Middle frontal gyrus (tissue), 1 donor: Measurements from ENCODE around the gene CAMSAP1.

ENCODE experiments used
- DNase-seq: peaks from one replicate; pipeline ENCODE4 v3.0.0-alpha.2; 2015; ENCODE audit warnings: low spot score; ENCODE audit errors: extremely low spot score

The CAMSAP1 gene

DNA sequence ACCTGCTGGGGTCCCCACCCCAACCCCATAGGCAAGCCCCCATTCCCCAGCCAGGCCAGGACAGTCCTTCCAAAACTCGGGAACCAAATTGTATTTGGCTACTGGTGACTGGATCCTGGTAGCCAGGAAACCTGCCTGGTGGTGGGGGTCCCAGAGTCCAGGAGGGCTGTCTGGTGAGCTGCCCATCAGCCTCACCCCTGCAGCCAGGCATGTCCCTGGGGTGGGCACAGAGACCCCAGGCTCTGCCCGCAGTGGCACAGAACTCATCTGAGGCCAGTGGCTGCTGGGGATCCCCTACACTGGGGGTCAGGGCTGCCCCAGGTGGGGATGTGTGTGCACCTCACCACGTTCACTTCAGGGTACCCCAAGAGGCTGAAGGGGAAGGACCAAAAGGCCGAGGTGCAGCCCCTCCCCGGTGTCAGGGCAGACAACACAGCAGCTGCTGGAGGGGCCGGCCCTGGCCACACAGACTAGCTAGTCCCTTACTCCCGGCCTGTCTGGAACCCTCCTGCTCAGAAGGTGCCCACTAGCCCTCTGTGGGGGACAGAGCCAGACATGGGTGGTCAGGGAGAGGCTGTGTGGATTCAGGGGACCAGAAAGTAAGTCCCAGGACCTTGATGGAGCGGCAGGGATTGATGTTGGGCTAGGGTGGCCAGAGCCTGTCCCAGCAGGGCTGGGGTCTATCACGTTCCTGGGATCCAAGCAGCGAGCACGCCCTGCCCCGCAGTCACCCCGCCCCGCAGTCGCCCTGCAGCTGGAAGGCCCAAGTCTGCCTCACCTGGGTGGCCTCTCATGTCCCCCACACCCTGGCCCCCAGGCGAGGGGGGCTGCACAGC lies 113.9 kb downstream of the CAMSAP1 start:
- no peak for DNase-seq

DNA sequence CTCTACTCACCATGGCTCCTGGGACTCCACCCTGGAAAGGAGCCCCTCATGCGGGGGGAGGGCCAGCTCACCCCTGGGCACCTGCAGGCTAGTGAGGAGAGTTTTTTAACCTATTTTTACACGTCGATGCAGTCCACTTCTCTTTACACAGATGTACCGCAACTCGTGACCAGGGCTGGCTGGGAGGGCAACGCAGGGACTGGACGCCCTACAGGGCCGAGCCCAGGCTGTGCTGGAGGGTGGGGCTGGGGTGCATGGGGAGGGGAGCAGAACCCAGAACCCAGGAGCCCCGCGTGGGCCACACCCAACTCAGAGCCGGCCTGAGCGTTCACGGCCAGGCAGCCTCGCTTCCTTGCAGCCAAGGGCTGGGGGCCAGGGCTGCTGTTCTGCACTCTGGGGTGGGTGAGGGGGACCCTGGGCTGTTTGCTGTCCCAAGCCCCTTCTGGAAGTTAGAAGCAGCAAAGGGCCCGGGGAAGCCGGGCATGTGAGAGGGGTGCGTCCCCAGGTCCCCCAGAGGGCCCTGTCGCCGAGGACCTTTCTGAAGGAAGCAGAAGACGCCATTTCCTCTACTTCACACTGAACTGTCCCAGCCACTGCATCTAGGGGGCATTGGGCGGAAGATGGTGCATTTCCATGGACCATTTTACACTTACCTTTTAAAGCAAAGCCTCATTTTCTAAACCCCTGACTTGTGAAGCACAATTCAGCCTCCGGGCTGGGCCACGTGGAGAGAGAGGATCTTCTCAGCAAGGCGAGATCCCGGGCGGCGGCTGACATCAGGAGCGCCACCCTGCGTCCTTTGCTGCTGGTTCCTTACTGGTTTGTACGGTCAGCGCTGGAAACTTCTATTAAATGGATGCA lies 114.8 kb downstream of the CAMSAP1 start:
- DNase-seq: no peak

DNA sequence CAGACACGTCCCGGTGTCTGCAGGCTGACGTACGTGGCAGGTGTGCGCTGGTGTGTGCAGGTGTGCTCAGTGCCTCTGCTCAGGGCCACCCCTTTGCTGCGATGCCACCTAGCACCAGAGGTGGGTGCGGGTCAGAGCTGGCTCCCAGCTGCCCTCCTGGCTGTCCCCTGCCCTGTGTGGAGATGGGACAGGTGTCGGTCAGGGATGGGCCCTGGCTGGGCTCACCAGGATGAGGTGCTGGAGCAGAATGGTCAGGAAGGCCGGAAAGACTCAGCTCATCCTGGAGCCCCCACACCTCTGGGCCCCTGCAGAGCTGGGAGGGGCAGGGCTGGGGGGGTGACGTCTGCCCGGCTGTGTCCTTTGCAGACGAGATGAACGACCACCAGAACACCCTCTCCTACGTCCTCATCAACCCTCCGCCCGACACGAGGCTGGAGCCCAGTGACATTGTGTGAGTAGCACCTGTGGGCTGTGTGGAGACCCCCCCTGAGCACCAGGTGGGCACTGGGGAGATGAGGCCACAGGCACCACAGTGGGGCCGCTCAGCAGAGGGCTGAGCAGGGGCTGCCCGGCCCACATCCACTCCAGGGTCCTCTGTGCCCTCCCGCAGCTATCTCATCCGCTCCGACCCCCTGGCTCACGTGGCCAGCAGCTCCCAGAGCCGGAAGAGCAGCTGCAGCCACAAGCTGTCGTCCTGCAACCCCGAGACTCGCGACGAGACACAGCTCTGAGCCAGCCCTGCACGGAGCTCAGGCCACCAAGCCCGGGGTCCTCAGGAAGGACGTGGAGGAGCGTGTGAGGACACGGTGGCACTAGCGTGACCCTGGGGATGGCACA lies 115.7 kb downstream of the CAMSAP1 start:
- DNase-seq: no peak

DNA sequence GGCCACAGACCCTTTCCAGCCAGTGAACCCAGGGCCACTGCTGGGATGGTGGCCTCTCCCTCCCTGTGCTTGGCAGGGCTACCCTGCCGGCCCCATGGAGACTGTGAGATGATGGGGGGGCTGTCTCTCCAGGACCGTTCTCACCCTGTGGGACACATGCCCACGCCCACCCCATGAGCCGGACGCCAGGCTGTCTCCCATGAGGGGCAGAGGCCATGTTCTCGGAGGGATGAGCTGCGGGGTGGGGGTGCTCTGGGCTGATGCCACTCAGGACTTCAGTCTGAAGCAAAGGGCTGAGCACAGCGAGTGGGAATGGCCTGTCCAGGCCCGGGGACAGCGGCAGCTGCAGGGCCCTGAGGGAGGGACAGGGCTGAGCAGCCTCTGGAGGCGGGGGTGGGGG lies 116.5 kb downstream of the CAMSAP1 start:
- no peak for DNase-seq

DNA sequence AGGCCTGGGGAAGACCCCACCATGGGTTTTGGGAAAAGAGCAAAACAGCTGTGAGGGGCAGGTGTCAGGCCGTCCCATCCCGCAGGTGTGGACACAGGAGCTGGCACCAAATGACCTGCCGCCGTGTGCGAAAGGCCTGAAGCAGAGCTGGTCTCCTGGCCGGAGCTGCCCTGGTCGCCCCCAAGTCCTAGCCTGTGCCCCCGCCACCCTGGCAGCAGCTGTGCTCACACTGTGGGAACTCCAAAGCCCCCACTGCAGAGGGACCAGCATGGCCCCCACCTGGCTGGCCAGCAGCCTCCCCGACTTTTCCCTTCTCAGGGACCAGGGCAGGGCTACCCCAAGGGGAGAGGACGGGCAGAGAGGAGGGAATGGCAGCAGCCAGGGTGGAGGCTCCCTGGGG lies 117.0 kb downstream of the CAMSAP1 start:
- no peak for DNase-seq

DNA sequence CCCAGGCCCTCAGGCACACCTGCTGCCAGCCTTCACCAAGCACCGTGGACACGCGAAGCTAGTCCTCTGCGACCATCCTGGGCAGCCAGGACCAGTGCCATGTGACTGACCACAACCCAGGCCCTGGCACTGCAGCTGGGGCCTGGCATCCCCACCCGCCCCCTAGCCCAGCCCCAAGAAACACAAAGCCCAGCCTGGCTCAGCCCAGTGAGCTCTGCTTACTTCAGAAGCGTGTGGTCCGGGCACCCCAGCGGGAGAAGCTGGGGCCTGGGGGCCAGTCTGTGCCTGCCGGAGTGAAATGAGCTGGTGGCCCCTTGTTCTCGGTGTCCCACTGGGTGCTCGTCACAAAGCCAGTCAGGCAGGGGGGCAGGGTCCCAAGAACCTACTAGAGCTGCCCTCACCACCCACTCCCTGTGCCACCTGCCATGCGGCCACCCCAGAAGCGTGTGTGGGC lies 117.5 kb downstream of the CAMSAP1 start:
- no peak for DNase-seq

DNA sequence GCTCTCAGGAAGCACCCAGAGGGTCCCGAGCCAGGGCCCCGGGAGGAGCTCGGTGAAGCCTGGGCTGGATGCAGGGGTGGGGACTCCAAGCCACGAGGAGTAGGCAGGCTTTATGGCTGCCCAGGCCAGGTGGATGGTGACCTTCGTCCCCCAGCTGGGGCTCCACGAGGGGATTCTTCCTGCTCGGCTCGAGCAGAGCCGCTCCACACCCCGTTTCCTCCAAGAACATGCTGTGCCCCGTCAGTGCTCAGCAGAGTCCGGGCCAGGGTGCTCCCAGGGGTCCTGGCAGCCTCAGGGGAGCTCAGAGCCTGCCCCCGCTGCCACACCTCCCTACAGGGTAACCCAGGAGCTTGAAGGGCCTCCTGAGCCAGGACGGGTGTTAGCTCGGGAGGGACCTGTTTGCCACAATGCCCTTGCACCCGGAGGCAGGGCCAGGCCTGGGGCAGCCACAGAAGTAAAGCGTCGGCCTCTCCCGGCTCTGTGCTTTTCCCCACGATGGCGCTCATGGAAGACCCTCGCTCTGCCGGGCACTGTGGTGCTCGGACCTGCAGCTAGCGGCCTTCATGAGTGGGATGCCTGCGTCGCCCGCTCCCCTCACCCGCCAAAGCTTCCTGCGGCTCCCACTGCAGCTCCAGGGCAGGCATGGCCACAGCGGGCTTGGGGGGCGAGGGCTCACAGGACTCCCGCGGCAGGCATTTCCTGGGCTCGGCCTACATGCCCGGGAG lies 118.6 kb downstream of the CAMSAP1 start:
- no peak for DNase-seq

DNA sequence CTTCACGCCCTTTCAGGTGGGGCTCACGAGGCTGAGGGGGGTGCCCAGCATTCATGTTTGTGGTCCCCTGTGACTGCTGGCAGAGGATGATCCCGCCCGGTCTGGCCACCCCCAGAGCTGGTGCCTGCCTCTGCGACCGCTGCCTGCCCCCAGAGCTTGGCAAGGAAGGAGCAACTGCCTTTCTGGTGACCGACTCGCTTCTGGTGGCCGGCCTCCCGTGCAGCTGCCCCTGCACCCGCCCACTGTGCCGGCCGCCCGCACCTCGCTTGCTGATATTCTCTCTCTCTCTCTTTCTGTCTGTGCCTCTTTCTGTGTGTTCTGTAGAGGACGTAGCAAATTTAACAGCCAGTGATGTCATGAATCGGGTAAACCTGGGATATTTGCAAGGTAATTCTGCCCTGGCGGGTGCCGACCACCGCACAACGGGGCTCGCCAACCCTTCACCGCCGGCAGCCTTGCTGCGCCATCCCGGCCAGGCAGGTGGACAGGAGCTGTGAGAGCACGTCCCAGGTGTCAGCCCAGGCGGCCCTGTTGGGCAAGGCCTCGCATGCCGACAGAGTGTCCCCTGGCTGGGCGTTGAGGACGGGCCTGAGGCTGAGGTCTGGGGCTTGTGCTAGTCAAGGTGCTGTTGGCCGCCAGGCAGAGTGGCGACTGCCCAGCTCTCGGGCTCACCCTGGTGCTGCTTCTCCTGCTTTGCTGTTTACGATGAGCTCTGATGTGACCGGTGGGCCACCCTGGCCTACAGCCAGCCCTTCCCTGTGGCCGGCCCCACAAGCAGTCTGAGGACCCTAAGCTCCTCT lies 119.4 kb downstream of the CAMSAP1 start:
- DNase-seq: no peak

DNA sequence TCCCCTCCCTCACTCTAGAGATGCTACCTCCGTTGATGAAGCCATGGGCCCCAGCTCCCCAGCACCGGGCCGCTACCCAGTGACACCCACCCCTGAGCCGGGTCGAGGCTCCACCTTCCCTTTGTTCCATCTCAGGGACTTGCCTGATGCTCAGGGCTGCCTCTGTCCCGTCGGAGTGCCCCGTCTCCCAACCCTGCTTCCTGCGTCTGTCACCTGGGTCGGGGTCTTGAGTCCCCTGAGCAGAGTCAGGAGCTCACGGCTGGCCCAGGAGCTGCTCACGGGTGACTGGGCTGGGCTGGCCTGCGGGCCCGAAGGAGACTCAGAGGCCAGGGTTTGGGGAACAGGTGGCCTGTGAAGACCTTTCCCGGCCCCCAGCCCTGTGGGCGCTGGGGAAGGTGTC lies 120.0 kb downstream of the CAMSAP1 start:
- no peak for DNase-seq

DNA sequence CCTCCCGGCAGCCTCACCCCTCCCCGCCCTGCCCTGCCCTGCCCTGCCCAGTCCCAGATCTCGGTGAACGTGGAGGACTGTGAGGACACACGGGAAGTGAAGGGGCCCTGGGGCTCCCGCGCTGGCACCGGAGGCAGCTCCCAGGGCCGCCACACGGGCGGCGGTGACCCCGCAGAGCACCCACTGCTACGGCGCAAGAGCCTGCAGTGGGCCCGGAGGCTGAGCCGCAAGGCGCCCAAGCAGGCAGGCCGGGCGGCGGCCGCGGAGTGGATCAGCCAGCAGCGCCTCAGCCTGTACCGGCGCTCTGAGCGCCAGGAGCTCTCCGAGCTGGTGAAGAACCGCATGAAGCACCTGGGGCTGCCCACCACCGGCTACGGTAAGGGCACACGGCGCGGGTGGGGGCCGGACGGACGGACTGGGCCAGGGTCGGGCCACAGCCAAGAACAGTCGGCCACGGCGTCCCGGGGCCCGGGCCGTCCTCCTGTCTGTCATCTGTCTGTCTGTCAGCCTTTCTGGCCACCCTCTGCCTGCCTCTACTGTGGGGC lies 121.1 kb downstream of the CAMSAP1 start:
- no peak for DNase-seq

DNA sequence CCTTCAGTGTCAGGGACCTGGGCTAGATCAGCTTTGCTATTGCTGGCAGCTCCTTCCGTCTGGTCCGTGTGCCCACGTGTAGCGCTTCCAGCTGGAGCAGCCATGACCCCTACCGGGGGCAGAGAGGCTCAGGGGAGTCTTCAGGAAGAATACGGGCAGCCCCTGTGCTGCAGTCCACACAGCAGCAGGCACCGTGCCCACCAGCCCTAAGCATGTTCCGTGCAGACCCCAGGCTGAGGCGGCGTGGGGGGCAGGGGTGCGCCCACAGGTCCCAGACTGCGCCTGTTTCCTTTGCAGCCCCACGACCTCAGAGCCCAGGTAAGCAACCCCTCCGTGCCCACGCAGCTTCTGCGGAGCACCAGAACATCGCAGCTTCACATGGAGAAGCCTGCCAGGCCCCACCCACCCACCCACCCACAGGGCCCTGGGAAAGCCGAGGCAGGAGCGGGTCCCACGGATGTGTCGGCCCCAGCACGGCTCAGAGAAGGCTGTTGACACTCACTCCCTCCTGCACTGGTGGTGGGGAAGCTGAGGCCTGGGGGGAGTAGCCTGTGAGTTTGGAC lies 122.3 kb downstream of the CAMSAP1 start:
- no peak for DNase-seq

DNA sequence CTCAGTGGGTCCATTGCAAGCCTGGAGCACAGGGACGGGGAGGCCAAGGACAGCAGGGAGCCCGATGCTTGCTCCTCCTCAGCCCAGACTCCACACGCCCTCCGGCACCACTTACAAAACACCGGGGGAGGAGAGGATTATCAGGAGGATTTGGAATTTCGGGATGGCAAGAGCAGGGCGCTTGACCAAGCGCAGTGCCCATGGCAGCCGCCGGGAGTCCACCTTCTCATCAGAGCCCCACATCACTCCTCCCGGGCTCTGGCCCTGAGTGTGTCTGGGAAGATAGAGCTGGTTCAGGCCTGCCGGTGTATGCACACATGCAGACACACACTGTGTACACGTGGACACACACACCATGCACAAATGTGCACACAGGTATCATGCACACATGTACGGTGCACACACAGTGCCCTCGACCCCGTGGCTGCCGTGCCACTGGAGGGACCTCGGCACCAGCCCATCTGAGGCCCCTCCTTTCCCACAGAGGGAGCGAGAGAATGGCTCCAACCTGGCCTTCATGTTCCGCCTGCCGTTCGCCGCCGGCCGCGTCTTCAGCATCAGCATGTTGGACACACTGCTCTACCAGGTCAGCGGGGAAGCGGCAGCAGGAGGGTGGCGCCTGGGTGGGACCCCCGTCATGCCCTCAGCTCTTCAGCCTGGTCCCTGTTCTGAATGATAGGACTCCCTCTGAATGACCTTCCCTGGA lies 123.7 kb downstream of the CAMSAP1 start:
- DNase-seq: no peak

DNA sequence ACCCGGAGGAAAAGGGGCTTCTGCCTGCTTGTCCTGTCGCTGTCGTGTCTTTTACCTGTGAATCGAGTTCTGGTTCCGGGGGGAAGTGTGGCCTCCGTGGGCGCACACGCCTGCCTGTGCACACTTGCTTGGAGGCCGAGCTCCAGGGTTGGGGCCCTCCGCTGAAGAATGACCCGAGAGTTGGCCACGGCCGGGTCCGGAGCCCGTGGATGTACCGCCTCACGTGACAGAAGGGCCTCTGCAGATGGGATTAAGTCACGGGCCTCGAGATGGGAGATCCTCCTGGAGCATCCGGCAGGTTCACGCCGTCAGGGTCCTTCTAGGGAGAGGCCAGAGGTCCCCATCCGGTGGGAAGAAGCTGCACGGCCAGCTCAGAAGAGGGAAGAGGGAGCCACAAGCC lies 124.4 kb downstream of the CAMSAP1 start:
- no peak for DNase-seq

DNA sequence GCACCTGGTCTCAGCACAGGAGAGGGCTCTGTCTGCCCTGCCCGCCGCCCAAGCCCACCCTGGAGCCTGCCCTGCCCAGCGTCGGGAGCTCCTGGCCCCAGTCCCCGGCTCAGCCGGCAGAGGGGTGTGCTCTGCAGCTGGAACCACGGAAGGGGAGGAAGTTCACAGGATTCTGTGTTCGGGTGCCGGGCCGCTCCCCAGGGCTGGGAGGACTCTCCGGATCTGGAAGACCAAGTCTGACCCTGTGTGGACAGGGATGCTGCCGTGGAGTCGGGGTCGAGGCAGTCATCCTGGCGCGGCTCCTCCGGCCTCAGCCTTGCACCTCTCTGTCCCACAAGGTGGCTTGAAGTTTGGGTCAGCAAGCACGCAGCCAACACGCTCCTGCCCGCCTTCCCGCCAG lies 126.7 kb downstream of the CAMSAP1 start:
- no peak for DNase-seq

DNA sequence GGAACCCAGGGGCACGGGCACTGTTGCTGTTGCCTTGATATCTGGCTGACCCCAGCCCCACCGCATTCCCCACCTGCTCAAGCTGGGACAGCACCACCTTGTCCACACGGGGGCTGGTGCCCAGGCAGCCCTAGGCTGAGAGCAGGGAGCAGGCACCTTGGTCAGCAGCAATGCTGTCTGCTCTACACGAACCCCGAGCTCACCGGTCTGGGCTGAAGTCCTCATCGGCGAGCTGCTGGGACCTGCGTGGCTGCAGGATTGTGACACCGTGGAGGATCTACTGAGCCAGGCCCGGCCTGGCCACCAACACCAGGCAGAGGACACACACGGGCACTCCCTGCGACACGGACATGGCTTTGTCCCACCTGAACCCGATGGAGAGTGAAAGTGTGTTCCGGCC lies 127.3 kb downstream of the CAMSAP1 start:
- DNase-seq: no peak

DNA sequence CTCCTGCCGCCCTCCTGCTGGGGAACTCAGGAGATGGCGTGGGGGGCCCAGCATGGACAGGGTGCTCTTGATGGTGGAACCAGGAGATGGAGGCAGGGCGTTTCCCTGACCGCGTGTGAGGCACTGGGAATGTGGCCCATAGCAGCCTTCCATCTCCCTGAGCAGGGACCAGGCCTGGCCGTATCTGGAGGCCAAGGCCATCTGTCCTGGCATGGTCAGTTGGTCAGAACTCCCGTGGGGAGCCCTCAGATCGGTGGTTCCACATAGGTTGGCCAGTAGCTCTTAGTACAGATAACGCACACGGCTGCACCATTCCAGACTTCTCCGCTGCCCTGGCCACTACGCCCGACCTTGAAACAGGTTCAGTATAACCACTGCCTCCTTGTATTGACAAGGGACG lies 127.8 kb downstream of the CAMSAP1 start:
- no peak for DNase-seq

DNA sequence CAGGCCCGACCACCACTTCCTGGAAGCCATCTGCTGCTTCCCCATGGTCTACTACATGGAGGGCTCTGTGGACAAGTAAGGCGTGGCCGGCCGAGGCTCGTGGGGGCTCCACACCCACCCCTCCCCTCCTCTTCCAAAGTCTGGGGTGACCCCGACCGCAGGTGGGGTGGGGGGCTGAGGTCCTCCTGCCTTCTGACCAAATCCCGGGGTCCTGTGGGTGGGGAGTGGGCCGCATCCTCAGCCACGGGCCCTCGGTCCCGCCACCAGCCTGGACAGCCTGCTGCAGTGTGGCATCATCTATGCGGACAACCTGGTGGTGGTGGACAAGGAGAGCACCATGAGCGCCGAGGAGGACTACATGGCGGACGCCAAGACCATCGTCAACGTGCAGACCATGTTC lies 128.9 kb downstream of the CAMSAP1 start:
- DNase-seq: no peak

DNA sequence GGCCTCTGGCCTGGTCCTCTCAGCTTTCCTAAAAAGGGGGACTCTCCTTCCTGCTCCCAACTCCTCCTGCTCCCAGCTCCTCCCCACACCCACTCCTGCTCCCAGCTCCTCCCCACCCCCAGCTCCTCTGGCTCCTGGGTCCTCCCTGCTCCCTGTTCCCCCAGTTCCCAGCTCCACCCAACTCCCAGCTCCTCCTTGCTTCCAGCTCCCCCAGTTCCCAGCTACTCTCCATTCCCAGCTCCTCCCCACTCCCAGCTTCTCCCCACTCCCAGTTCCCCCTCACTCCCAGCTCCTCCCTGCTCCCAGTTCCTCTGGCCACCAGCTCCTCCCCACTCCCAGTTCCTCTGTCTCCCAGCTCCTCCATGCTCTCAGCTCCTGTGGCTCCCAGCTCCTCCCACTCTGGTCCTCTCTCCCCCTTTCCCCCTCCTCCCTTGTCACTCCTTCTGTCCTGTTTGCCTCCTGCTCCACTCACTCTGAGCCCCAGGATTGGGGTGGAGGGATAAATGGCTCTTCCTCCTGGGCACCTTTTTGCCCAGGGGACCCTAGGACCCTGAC lies 129.6 kb downstream of the CAMSAP1 start:
- DNase-seq: no peak
